Endothelial cell of umbilical vein (primary cell): ENCODE data around the gene ALLC. TPM values are rescaled to one million over a fixed set of nuclear protein-coding genes. Genes with fewer than 3 reads are reported as not detected.
"Not testable (repeated sequence)": the region's sequence is repeated elsewhere in the genome, so short reads cannot be mapped to it uniquely, and the experiment has no call there.

ENCODE experiments used
- BruUV-seq: library from RNA; stranded (reverse); fragments of 400-500 nt; replicated peaks from 2 replicates; lab custom pipeline; 2021; lab: Mats Ljungman, UMichigan
- CTCF ChIA-PET: fragments of 300-600, 350-600 bp; sonication (Branson Sonifier 250); formaldehyde crosslinking; loops from one replicate; lab custom pipeline; 2021; ENCODE audit warnings: antibody characterized with exemption, inconsistent platforms; lab: Charles Lee
- POLR2A ChIA-PET: fragments of 300-600, 350-600 bp; sonication (Branson Sonifier 250); formaldehyde crosslinking; loops from one replicate; lab custom pipeline; 2021; ENCODE audit warnings: antibody characterized with exemption, inconsistent platforms; lab: Charles Lee
- DNase-seq: peaks from one replicate; pipeline ENCODE4 v3.0.0-alpha.2; 2011; ENCODE audit warnings: low read depth, low spot score
- FAIRE-seq: peaks from 2 replicates; lab custom pipeline; 2011; peaks lifted over from hg19 to GRCh38; lab: Jason Lieb, UNC
- H2AFZ ChIP-seq: 2 replicates; pipeline ENCODE4 v1.6.0; 2012; ENCODE audit warnings: low read depth, low read length, control low read depth, inconsistent platforms
- H3K27ac ChIP-seq: 2 replicates; pipeline ENCODE4 v1.5.1; 2011; ENCODE audit warnings: low read depth, mild to moderate bottlenecking, control low read depth, low read length, moderate library complexity; ENCODE audit not compliant: insufficient read depth
- H3K27me3 ChIP-seq, 2 experiments: 2 replicates each; pipeline versions ENCODE4 v1.6.0 to v1.6.1; 2011; ENCODE audit warnings: low read length in 2 of 2, mixed read lengths in 1 of 2; ENCODE audit not compliant: control insufficient read depth in 2 of 2, insufficient read depth in 2 of 2
- H3K36me3 ChIP-seq, 2 experiments: 2 replicates in 1 of 2; 3 replicates in 1 of 2; pipeline ENCODE4 v1.5.1; 2011; ENCODE audit warnings: low read length in 2 of 2, mild to moderate bottlenecking in 1 of 2, moderate library complexity in 1 of 2; ENCODE audit not compliant: control insufficient read depth in 2 of 2, insufficient read depth in 2 of 2; ENCODE audit errors: extremely low read depth in 1 of 2
- H3K4me1 ChIP-seq: 3 replicates; pipeline ENCODE4 v1.5.1; 2011; ENCODE audit warnings: mild to moderate bottlenecking, low read length; ENCODE audit not compliant: control insufficient read depth, insufficient read depth; ENCODE audit errors: extremely low read depth
- H3K4me2 ChIP-seq: 2 replicates; pipeline ENCODE4 v1.6.1; 2011; ENCODE audit warnings: low read length, control low read depth, mixed read lengths; ENCODE audit not compliant: insufficient read depth
- H3K4me3 ChIP-seq, 3 experiments: fragments of 200-600 bp in 1 of 3; sonication (generic), shearing (Covaris generic) in 1 of 3; replicated peaks in 1 of 3; 2 replicates each; pipeline ENCODE4 v1.5.1; 2011 to 2016; ENCODE audit warnings: control low read depth in 3 of 3, low read length in 3 of 3, mild to moderate bottlenecking in 2 of 3, inconsistent platforms in 1 of 3, low read depth in 1 of 3, moderate library complexity in 1 of 3; ENCODE audit not compliant: insufficient read depth in 1 of 3
- H3K79me2 ChIP-seq: 2 replicates; pipeline ENCODE4 v1.6.0; 2012; ENCODE audit warnings: low read length, inconsistent platforms; ENCODE audit not compliant: control insufficient read depth, insufficient read depth
- H3K9ac ChIP-seq: replicated peaks from 2 replicates; pipeline ENCODE3; 2011; ENCODE audit warnings: low read length, control low read depth; ENCODE audit not compliant: insufficient read depth; ENCODE audit errors: extremely low read depth
- H3K9me1 ChIP-seq: replicated peaks from 3 replicates; pipeline ENCODE4 v1.6.0; 2011; ENCODE audit warnings: mild to moderate bottlenecking, low read length; ENCODE audit not compliant: control insufficient read depth, insufficient read depth; ENCODE audit errors: extremely low read depth
- H3K9me3 ChIP-seq: replicated peaks from 2 replicates; pipeline ENCODE4 v1.5.1; 2012; ENCODE audit warnings: low read length, inconsistent platforms; ENCODE audit not compliant: control insufficient read depth, insufficient read depth
- H4K20me1 ChIP-seq: replicated peaks from 2 replicates; pipeline ENCODE3; 2011; ENCODE audit warnings: mild to moderate bottlenecking, low read length; ENCODE audit not compliant: control insufficient read depth, insufficient read depth; ENCODE audit errors: extremely low read depth
- GATA2 ChIP-seq: IDR thresholded peaks from 2 replicates; pipeline ENCODE4 v1.7.0; 2011; ENCODE audit warnings: low read depth, mild to moderate bottlenecking, moderate library complexity, mixed read lengths, low read length; ENCODE audit not compliant: insufficient read length, insufficient read depth
- MYC ChIP-seq: IDR thresholded peaks from one replicate; pipeline ENCODE4 v1.6.1; 2011; ENCODE audit warnings: mild to moderate bottlenecking, low read depth, low read length
- dilution Hi-C: fragments of 300-500 bp; cut with MboI; formaldehyde crosslinking; loops from one replicate; pipeline ENCODE4 v1.15.0; 2019; ENCODE audit warnings: low sequenced_read_pairs; ENCODE audit not compliant: extremely low pct_ligation_motif_present
- intact Hi-C: fragments of 100-400 bp; cut with micrococcal nuclease; formaldehyde crosslinking; loops from one replicate; pipeline ENCODE4 v1.10.0; 2022
- polyA plus RNA-seq, 4 experiments: library from polyadenylated mRNA; depleted of rRNA in 3 of 4; stranded (reverse) in 3 of 4; unstranded in 1 of 4; fragments of >200 nt; gene quantifications; 2 replicates each; pipeline versions ENCODE4 v1.2.1 to v1.2.3, GENCODE V29; 2011 to 2012; ENCODE audit warnings: missing spikeins in 1 of 4
- total RNA-seq: library from RNA; stranded (reverse); gene quantifications from 2 replicates; pipeline ENCODE4 v1.2.3, GENCODE V29; 2021
- TF ChIP-seq, protein P1 (sequence below): IDR thresholded peaks from 2 replicates; pipeline ENCODE4 v1.6.1; 2011; ENCODE audit not compliant: insufficient read depth, insufficient read length

The ALLC gene
- total and polyA plus RNA-seq, 2 donors (not counting 3 experiments of a cell fraction or from before 2014, with no cell fraction given): not detected

GRCh38 chr2:3616435-3617197 lies 41.4 kb upstream of the ALLC start:
- DNase-seq, H3K36me3 ChIP-seq, CTCF ChIA-PET, BruUV-seq, H3K4me3 ChIP-seq, H3K79me2 ChIP-seq, H3K4me1 ChIP-seq, dilution Hi-C loops, intact Hi-C loops, H3K27ac ChIP-seq, H3K4me2 ChIP-seq, H3K9me1 ChIP-seq, H3K9ac ChIP-seq, FAIRE-seq, H3K27me3 ChIP-seq, H2AFZ ChIP-seq, POLR2A ChIA-PET, H4K20me1 ChIP-seq, H3K9me3 ChIP-seq: not testable (repeated sequence)

DNA sequence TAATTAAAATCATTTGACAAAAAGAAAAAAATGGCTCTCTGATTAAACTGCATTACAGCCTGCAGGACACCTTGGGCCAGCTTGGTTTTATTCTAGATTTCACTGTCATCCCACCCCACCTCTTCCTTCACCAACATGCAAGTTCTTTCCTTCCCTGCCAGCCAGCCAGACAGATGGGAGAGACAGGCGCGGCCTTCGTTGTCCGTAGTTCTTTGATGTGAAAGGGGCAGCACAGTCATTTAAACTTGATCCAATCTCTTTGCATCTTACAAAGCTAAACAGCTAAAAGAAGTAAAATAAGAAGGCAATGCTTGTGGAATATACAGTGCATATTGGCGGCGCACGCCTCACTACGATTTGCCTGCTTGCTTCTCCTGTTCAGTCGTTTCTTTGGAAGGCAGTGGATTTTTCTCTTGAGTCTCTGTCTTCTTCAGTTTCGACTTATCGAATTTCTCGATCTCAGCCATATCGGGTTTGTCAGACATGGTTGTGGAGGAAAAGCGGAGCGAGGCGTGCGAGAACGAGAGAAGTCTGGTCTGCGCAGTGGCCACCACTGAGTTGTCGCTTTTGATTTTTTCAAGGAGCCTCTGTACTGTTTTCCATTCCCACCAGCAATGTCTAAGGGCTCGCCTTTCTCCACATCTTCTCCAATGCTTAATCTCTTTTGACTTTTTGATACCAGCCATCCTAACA lies 40.7 kb upstream of the ALLC start:
- BruUV-seq: no TSS peak
- H3K27me3 ChIP-seq: peaks cover 0 to 5% of the 10 kb centered on the region in 2 experiments
- dilution Hi-C loops: no loop called here
- no peak overlapping the region for H3K9ac ChIP-seq
- TF ChIP-seq, protein P1, sequence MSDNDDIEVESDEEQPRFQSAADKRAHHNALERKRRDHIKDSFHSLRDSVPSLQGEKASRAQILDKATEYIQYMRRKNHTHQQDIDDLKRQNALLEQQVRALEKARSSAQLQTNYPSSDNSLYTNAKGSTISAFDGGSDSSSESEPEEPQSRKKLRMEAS: no peak
- TF ChIP-seq GATA2 (no peak), MYC (no peak)
- H4K20me1 ChIP-seq: no peaks in the 10 kb centered on the region
- no peaks in the 10 kb centered on the region for H3K9me1 ChIP-seq
- H3K4me1 ChIP-seq: no peaks in the 10 kb centered on the region
- intact Hi-C loops: no loop called here
- no peaks in the 10 kb centered on the region for H3K36me3 ChIP-seq
- H3K79me2 ChIP-seq: no peaks in the 10 kb centered on the region
- H3K4me2 ChIP-seq: no peak overlapping the region
- ChIA-PET CTCF (no interaction called here), POLR2A (no interaction called here)
- no peak for FAIRE-seq
- no peaks in the 10 kb centered on the region for H3K9me3 ChIP-seq
- no peak overlapping the region for H2AFZ ChIP-seq
- no peak overlapping the region for H3K27ac ChIP-seq
- DNase-seq: no peak
- no peak overlapping the region for H3K4me3 ChIP-seq
